Keratinocyte (primary cell): ENCODE measurements around the gene SSTR5. TPM values are rescaled to one million over a fixed set of nuclear protein-coding genes. Genes with fewer than 3 reads are reported as not detected.
"Not testable (repeated sequence)": the region's sequence is repeated elsewhere in the genome, so short reads cannot be mapped to it uniquely, and the experiment has no call there.

Experiments used
- DNase-seq: peaks from one replicate; pipeline ENCODE4 v3.0.0-alpha.2; 2011; ENCODE audit warnings: low read depth, missing footprints, low spot score
- FAIRE-seq: peaks from 2 replicates; lab custom pipeline; 2011; peaks lifted over from hg19 to GRCh38; lab: Jason Lieb, UNC
- H2AFZ ChIP-seq: 2 replicates; pipeline ENCODE4 v1.6.0; 2012; ENCODE audit warnings: low read length, control low read depth, inconsistent platforms; ENCODE audit not compliant: control insufficient read depth
- H3K27ac ChIP-seq: 2 replicates; pipeline ENCODE4 v1.5.1; 2011; ENCODE audit warnings: low read length; ENCODE audit not compliant: control insufficient read depth, insufficient read depth
- H3K27me3 ChIP-seq: 3 replicates; pipeline ENCODE4 v1.6.0; 2011; ENCODE audit warnings: low read length; ENCODE audit not compliant: control insufficient read depth, insufficient read depth; ENCODE audit errors: extremely low read depth
- H3K36me3 ChIP-seq, 2 experiments: 2 replicates in 1 of 2; 3 replicates in 1 of 2; pipeline ENCODE4 v1.5.1; 2011; ENCODE audit warnings: low read length in 2 of 2, mild to moderate bottlenecking in 1 of 2; ENCODE audit not compliant: control insufficient read depth in 2 of 2, insufficient read depth in 2 of 2; ENCODE audit errors: extremely low read depth in 1 of 2
- H3K4me1 ChIP-seq: 3 replicates; pipeline ENCODE4 v1.5.1; 2011; ENCODE audit warnings: low read length; ENCODE audit not compliant: control insufficient read depth, insufficient read depth; ENCODE audit errors: extremely low read depth
- H3K4me2 ChIP-seq: 3 replicates; pipeline ENCODE4 v1.6.0; 2011; ENCODE audit warnings: low read depth, low read length; ENCODE audit not compliant: control insufficient read depth, insufficient read depth; ENCODE audit errors: extremely low read depth
- H3K4me3 ChIP-seq, 3 experiments: fragments of 200-600 bp in 1 of 3; sonication (generic) in 1 of 3; 2 replicates in 2 of 3; 3 replicates in 1 of 3; pipeline ENCODE4 v1.5.1; 2011 to 2016; ENCODE audit warnings: low read length in 3 of 3, mild to moderate bottlenecking in 3 of 3, control low read depth in 2 of 3, inconsistent platforms in 1 of 3, low read depth in 1 of 3, mixed read lengths in 1 of 3, mixed run types in 1 of 3, moderate library complexity in 1 of 3; ENCODE audit not compliant: control insufficient read depth in 2 of 3, insufficient read depth in 2 of 3; ENCODE audit errors: extremely low read depth in 1 of 3
- H3K79me2 ChIP-seq: 2 replicates; pipeline ENCODE4 v1.6.0; 2012; ENCODE audit warnings: low read length; ENCODE audit not compliant: control insufficient read depth, insufficient read depth
- H3K9ac ChIP-seq: 3 replicates; pipeline ENCODE4 v1.6.0; 2011; ENCODE audit warnings: low read length; ENCODE audit not compliant: control insufficient read depth, insufficient read depth; ENCODE audit errors: extremely low read depth
- H3K9me1 ChIP-seq: 3 replicates; pipeline ENCODE4 v1.6.0; 2011; ENCODE audit warnings: low read length; ENCODE audit not compliant: control insufficient read depth, insufficient read depth; ENCODE audit errors: extremely low read depth
- H3K9me3 ChIP-seq: 2 replicates; pipeline ENCODE4 v1.5.1; 2012; ENCODE audit warnings: low read depth, low read length; ENCODE audit not compliant: control insufficient read depth
- H4K20me1 ChIP-seq: 3 replicates; pipeline ENCODE4 v1.6.0; 2011; ENCODE audit warnings: low read length; ENCODE audit not compliant: control insufficient read depth, insufficient read depth; ENCODE audit errors: extremely low read depth
- CTCF ChIP-seq, 3 experiments: IDR thresholded peaks in 1 of 3; conservative IDR thresholded peaks in 1 of 3; optimal IDR thresholded peaks in 1 of 3; 2 replicates in 2 of 3; 3 replicates in 1 of 3; pipeline versions ENCODE3 to v1.5.1; 2011; ENCODE audit warnings: low read length in 3 of 3, mild to moderate bottlenecking in 3 of 3, moderate library complexity in 2 of 3, control low read depth in 1 of 3, inconsistent platforms in 1 of 3; ENCODE audit not compliant: insufficient read depth in 2 of 3; ENCODE audit errors: extremely low read depth in 1 of 3
- EZH2 ChIP-seq: IDR thresholded peaks from one replicate; pipeline ENCODE4 v1.6.1; 2012; ENCODE audit warnings: inconsistent platforms, mild to moderate bottlenecking, low read length, moderate library complexity
- dilution Hi-C: fragments of 300-500 bp; cut with MboI; formaldehyde crosslinking; loops from one replicate; pipeline ENCODE4 v1.7.0; 2020; ENCODE audit warnings: low sequenced_read_pairs; ENCODE audit not compliant: extremely low pct_ligation_motif_present
- polyA minus RNA-seq, 3 experiments: library from RNA; depleted of rRNA, polyadenylated mRNA; stranded (reverse); fragments of >200 nt; gene quantifications; 1 replicate in 1 of 3; 2 replicates in 1 of 3; 3 replicates in 1 of 3; pipeline ENCODE4 v1.2.3, GENCODE V29; 2011
- polyA plus RNA-seq, 5 experiments: library from polyadenylated mRNA; depleted of rRNA in 3 of 5; stranded (reverse) in 3 of 5; stranded (forward) in 1 of 5; unstranded in 1 of 5; fragments of >200 nt; gene quantifications; 1 replicate in 1 of 5; 2 replicates in 3 of 5; 3 replicates in 1 of 5; pipeline versions ENCODE4 v1.2.1 to v1.2.3, GENCODE V29; 2011 to 2012; ENCODE audit warnings: missing spikeins in 2 of 5, low read depth in 1 of 5, low replicate concordance in 1 of 5

Gene SSTR5
- not detected in 3 replicates for polyA plus RNA-seq
- not detected for polyA plus RNA-seq (2011; ENCODE audit: low read depth)
- not detected in 2 replicates for polyA plus RNA-seq (2011; cell fraction: cytosol; rRNA removed)
- not detected in 2 replicates for polyA plus RNA-seq (2011; cell fraction: nucleus; rRNA removed)
- polyA plus RNA-seq (2012; ENCODE audit: low replicate concordance) = not detected in 2 replicates
- not detected in 3 replicates for polyA minus RNA-seq
- not detected for polyA minus RNA-seq (2011; cell fraction: cytosol; rRNA and poly(A)+ RNA removed)
- polyA minus RNA-seq (2011; cell fraction: nucleus; rRNA and poly(A)+ RNA removed) = not detected in 2 replicates

- Histone ChIP-seq H3K27me3 (peaks cover 39% of the 10 kb centered on the region), H3K4me1 (no peaks in the 10 kb centered on the region), H3K79me2 (no peaks in the 10 kb centered on the region), H3K27ac (no peak within 1 kb of the TSS), H4K20me1 (no peaks in the 10 kb centered on the region), H3K36me3 (no peaks in the 10 kb centered on the region), H3K9ac (no peak within 1 kb of the TSS), H3K9me3 (no peaks in the 10 kb centered on the region), H3K9me1 (no peaks in the 10 kb centered on the region), H3K4me3 (no peak within 1 kb of the TSS), H3K4me2 (no peak within 1 kb of the TSS), H2AFZ (no peak within 1 kb of the TSS)
- FAIRE-seq (no peak), DNase-seq (no peak)
- dilution Hi-C loops = no loop called here
- TF ChIP-seq CTCF (optimal IDR thresholded peaks at IDR 0.05 in 1 of 3, IDR thresholded peaks at IDR 0.05 in 1 of 3, conservative IDR thresholded peaks at IDR 0.05 in 1 of 3; ENCODE audit: extremely low read depth in 1 of 3, insufficient read depth in 2 of 3, low read length in 3 of 3) (no peak), EZH2 (no peak)
These were observed at the start of gene SSTR5 for GRCh38 chr16:1072526-1073261. Gene SSTR5, plus strand, starts transcription at chr16:1072747. Its CDS starts 6,122 bp downstream, at chr16:1078869.

GRCh38 chr16:1024138-1024537, 48.4 kb upstream of the SSTR5 start:
- TF ChIP-seq EZH2 = no peak
- TF ChIP-seq CTCF (optimal IDR thresholded peaks at IDR 0.05 in 1 of 3, IDR thresholded peaks at IDR 0.05 in 1 of 3, conservative IDR thresholded peaks at IDR 0.05 in 1 of 3; ENCODE audit: extremely low read depth in 1 of 3, insufficient read depth in 2 of 3, low read length in 3 of 3) = no peak
- DNase-seq = no peak
- no peak overlapping the region for H3K4me3 ChIP-seq
- no peak for FAIRE-seq
- peaks cover 2% of the 10 kb centered on the region for H4K20me1 ChIP-seq
- dilution Hi-C loops = no loop called here
- peaks cover 70% of the 10 kb centered on the region for H3K27me3 ChIP-seq
- H3K9me3 ChIP-seq = no peaks in the 10 kb centered on the region
- H3K4me2 ChIP-seq = no peak overlapping the region
- no peaks in the 10 kb centered on the region for H3K9me1 ChIP-seq
- no peaks in the 10 kb centered on the region for H3K4me1 ChIP-seq
- no peak overlapping the region for H2AFZ ChIP-seq
- no peaks in the 10 kb centered on the region for H3K79me2 ChIP-seq
- H3K9ac ChIP-seq = no peak overlapping the region
- H3K27ac ChIP-seq = no peak overlapping the region
- H3K36me3 ChIP-seq = no peaks in the 10 kb centered on the region

- DNase-seq, H3K79me2 ChIP-seq, H3K4me1 ChIP-seq, H3K9ac ChIP-seq, H3K9me1 ChIP-seq, H4K20me1 ChIP-seq, H3K27ac ChIP-seq, FAIRE-seq, dilution Hi-C loops, H3K36me3 ChIP-seq, H3K4me2 ChIP-seq, H2AFZ ChIP-seq, H3K9me3 ChIP-seq, H3K4me3 ChIP-seq: not testable (repeated sequence)
- H3K27me3 ChIP-seq = peaks cover 58% of the 10 kb centered on the region
These were observed 47.3 kb upstream of the SSTR5 start for GRCh38 chr16:1025183-1025809.
